Mesodermal cell (in vitro differentiated cells): ENCODE results near the gene DSN1.

Source experiments
- H3K27ac ChIP-seq: 2 replicates; pipeline ENCODE4 v1.7.0; 2013; ENCODE audit warnings: mild to moderate bottlenecking, low read depth, low read length, moderate library complexity; ENCODE audit not compliant: severe bottlenecking
- H3K36me3 ChIP-seq: 2 replicates; pipeline ENCODE4 v1.7.1; 2013; ENCODE audit warnings: mild to moderate bottlenecking, low read length, moderate library complexity; ENCODE audit not compliant: control insufficient read depth, insufficient read depth
- H3K4me1 ChIP-seq: one replicate; pipeline ENCODE4 v1.7.1; 2013; ENCODE audit warnings: mild to moderate bottlenecking, low read length; ENCODE audit not compliant: insufficient read depth, control insufficient read depth, poor library complexity, severe bottlenecking
- H3K4me3 ChIP-seq: 2 replicates; pipeline ENCODE4 v1.7.0; 2013; ENCODE audit warnings: low read length, control low read depth, mild to moderate bottlenecking; ENCODE audit not compliant: insufficient read depth, poor library complexity, severe bottlenecking; ENCODE audit errors: extremely low read depth
- H3K9me3 ChIP-seq: 2 replicates; pipeline ENCODE4 v1.7.1; 2013; ENCODE audit warnings: mild to moderate bottlenecking, low read length, moderate library complexity; ENCODE audit not compliant: control insufficient read depth
- WGBS, 2 experiments: methylation state at CpG; one replicate each; pipeline ENCODE4 v1.1.5; 2013; ENCODE audit warnings: missing lambda C conversion rate in 2 of 2; ENCODE audit not compliant: insufficient coverage in 2 of 2; 5-methylcytosine and 5-hydroxymethylcytosine counted together

The DSN1 gene

GRCh38 chr20:36778831-36779655, 5.5 kb upstream of the DSN1 start:
- Histone ChIP-seq H3K36me3 (peaks cover 15% of the 10 kb centered on the region), H3K4me3 (no peak overlapping the region), H3K27ac (no peak overlapping the region), H3K9me3 (no peaks in the 10 kb centered on the region), H3K4me1 (no peaks in the 10 kb centered on the region)
- 57 to 100% methylated on average over 1 of the region's 3 CpGs for WGBS, 2 experiments

GRCh38 chr20:36777576-36777975, 4.0 kb upstream of the DSN1 start:
- Histone ChIP-seq H3K9me3 (no peaks in the 10 kb centered on the region), H3K27ac (no peak overlapping the region), H3K36me3 (no peaks in the 10 kb centered on the region), H3K4me3 (no peak overlapping the region), H3K4me1 (peaks cover 3% of the 10 kb centered on the region)
- 100% methylated on average over 1 to 2 of the region's 3 CpGs for WGBS, 2 experiments

- no peak overlapping the region for H3K27ac ChIP-seq
- no peak overlapping the region for H3K4me3 ChIP-seq
- WGBS, 2 experiments: no CpG with 5 or more reads among the region's 3 CpGs
- no peaks in the 10 kb centered on the region for H3K36me3 ChIP-seq
- H3K4me1 ChIP-seq: peaks cover 6% of the 10 kb centered on the region
- no peaks in the 10 kb centered on the region for H3K9me3 ChIP-seq
Measured at GRCh38 chr20:36777167-36777566, 3.6 kb upstream of the DSN1 start.

DNA sequence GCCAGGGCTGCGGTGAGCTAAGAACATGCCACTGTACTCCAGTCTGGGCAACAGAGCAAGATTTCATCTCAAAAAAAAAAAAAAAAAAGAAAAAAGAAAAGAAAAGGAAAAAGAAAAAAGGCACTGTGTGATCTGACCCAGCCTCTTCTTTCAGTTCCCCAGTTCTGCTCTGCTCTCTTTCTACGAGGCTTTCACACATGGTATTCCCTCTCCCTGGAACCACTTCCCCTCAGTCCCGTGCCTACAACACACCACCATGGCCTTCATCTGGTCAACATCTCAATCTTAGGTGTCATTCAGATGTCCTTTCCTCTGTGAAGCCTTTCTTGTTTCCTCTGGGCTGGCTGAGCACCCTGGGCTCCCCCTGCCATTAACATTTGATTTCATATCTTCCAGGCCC, 2.3 kb upstream of the DSN1 start:
- no peak overlapping the region for H3K27ac ChIP-seq
- no peak overlapping the region for H3K4me3 ChIP-seq
- 66 to 93% methylated on average over 2 to 3 of the region's 3 CpGs for WGBS, 2 experiments
- H3K9me3 ChIP-seq: no peaks in the 10 kb centered on the region
- peaks cover 4% of the 10 kb centered on the region for H3K36me3 ChIP-seq
- H3K4me1 ChIP-seq: peaks cover 6% of the 10 kb centered on the region

- H3K27ac ChIP-seq: no peak overlapping the region
- peaks cover 6% of the 10 kb centered on the region for H3K4me1 ChIP-seq
- WGBS, 2 experiments: 89% methylated on average over 1 of the region's 2 CpGs; no CpG with 5 or more reads in 1 of the 2 experiments
- no peak overlapping the region for H3K4me3 ChIP-seq
- H3K9me3 ChIP-seq: no peaks in the 10 kb centered on the region
- H3K36me3 ChIP-seq: peaks cover 6% of the 10 kb centered on the region
Measured at GRCh38 chr20:36775196-36775595, 1.6 kb upstream of the DSN1 start.

DNA sequence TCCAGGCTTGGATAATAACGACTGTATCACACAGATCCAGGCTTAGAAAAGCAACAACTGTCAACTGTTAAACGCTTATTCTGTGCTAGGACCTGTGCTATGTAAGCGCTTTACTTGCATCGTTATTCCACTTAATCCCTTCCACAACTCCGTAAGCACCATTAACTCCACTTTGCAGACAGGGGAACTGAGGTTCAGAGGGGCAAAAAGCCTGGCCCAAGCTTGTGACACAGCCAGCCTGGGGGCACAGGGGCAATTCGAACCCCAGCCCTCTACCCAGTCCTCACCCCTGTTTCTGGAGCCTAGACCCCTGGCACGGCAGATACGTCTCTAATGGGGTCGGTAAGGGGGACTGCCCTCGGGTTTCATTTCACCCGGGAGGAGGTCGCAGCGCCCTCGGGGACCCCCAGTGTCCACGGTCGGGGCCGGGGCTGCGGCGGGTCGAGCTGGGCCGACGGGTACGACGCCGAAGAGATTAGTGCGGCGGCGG, 411 bp downstream of the DSN1 start:
- Histone ChIP-seq H3K27ac (peak overlapping the region; percentile 98), H3K36me3 (peaks cover 6% of the 10 kb centered on the region), H3K4me1 (peaks cover 6% of the 10 kb centered on the region), H3K4me3 (peak overlapping the region; percentile 77), H3K9me3 (no peaks in the 10 kb centered on the region)
- 5 to 8% methylated on average over 23 to 27 of the region's 28 CpGs for WGBS, 2 experiments

DNA sequence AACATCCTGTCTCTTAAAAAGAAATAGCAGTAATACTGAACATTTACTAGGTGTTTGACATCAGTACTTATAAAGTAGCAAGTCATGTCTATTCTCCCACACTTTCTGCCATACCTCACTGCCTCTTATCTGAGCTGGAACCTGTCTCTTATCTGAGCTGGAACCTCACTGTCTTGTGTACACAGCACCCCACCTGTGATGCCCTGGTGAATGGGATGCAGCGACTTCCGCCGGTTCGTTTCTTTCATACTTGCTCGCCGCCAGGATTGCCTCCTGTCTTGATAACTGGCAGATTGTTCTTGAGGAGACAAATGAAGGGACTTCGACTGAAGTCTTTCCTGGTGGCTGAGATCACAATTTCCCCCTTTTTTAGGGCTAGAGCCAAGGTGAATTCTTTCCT, 2.9 kb downstream of the DSN1 start:
- Histone ChIP-seq H3K36me3 (peaks cover 17% of the 10 kb centered on the region), H3K4me1 (peaks cover 6% of the 10 kb centered on the region), H3K4me3 (no peak overlapping the region), H3K27ac (no peak overlapping the region), H3K9me3 (no peaks in the 10 kb centered on the region)
- 88 to 97% methylated on average over 5 to 7 of the region's 7 CpGs for WGBS, 2 experiments

DNA sequence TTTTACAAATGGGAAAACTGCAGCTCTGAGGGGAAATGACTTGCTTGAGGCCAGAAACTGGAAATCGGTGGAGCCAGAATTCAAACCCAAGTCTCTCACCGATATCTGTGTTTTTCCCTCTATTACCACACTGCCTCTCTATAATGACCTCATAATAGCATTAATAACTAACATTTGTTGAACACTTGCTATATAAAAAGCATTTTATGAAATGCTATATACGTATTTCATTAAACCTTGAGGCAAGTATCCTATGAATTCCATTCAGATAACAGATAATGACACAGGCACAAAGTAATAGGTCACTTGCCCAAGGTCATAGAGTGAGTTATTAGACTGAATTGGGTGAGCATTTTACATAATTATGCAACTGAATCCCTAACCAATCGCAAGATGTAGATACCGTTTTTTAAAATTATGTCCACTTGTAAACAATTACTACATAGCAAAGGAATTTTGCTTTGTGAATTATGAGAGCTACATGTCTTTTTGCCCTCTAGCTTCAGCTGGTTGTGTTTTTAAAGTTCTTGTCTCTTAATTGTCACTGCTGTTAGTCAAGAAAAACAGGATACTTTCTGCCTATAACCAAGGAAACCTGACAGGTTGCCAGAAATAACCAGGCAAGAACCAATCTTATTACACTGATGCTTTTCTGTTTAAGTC, 4.7 kb downstream of the DSN1 start:
- Histone ChIP-seq H3K27ac (no peak overlapping the region), H3K36me3 (peaks cover 18% of the 10 kb centered on the region), H3K9me3 (no peaks in the 10 kb centered on the region), H3K4me3 (no peak overlapping the region), H3K4me1 (peaks cover 6% of the 10 kb centered on the region)
- 100% methylated on average over 1 to 2 of the region's 5 CpGs for WGBS, 2 experiments

- Histone ChIP-seq H3K36me3 (peaks cover 63% of the 10 kb centered on the region), H3K4me3 (no peak overlapping the region), H3K4me1 (no peaks in the 10 kb centered on the region), H3K9me3 (no peaks in the 10 kb centered on the region), H3K27ac (no peak overlapping the region)
- WGBS, 2 experiments: 75 to 97% methylated on average over 3 of the region's 4 CpGs
Measured at GRCh38 chr20:36761125-36761524, 12.4 kb downstream of the DSN1 start.

DNA sequence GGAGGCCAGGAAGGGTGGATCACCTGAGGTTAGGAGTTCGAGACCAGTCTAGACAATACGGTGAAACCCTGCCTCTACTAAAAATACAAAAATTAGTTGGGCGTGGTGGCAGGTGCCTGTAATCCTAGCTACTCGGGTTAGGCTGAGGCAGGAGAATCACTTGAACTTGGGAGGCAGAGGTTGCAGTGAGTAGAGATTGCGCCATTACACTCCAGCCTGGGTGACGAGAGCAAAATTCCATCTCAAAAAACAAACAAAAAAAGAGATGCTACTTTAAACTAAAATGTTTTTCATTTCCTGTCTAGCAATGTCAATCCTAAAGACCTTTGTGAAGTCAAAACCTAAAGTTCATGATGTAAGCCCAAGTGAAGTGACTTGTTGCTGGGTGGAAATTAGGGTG, 12.9 kb downstream of the DSN1 start:
- no peak overlapping the region for H3K4me3 ChIP-seq
- 89 to 100% methylated on average over 3 of the region's 6 CpGs for WGBS, 2 experiments
- peaks cover 61% of the 10 kb centered on the region for H3K36me3 ChIP-seq
- H3K9me3 ChIP-seq: no peaks in the 10 kb centered on the region
- H3K27ac ChIP-seq: no peak overlapping the region
- H3K4me1 ChIP-seq: no peaks in the 10 kb centered on the region

DNA sequence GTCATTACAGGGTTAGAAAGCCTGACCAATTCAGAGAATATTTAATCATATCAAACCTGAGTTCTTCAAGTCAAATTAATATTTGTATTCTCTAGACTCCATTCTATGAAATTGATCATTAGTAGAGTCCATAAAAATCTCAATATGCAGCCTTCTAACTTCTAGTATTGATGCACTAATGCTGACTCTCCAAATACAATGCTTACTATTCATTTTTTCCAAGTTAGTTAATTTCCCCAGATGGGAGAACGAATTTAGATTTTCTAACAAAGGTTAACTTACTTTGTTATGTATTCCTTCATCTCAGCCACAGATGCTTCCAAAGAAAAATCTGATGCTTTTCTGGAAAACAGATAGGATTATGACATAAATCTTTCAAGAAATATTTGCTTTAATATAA, 15.3 kb downstream of the DSN1 start:
- peaks cover 73% of the 10 kb centered on the region for H3K36me3 ChIP-seq
- H3K27ac ChIP-seq: no peak overlapping the region
- no CpG with 5 or more reads among the region's 1 CpG for WGBS, 2 experiments
- H3K4me3 ChIP-seq: no peak overlapping the region
- no peaks in the 10 kb centered on the region for H3K9me3 ChIP-seq
- H3K4me1 ChIP-seq: peaks cover 5% of the 10 kb centered on the region
